Adrenal gland (tissue), 12 donors: Measurements from ENCODE around the gene OR1D5. TPM values are rescaled to one million over a fixed set of nuclear protein-coding genes. Genes with fewer than 3 reads are reported as not detected.

Experiments
- DNase-seq, 7 donors: peaks; one replicate each; pipeline ENCODE4 v3.0.0-alpha.2; 2019 to 2020
- H3K27ac ChIP-seq, 5 donors: fragments of 200-600 bp; sonication (generic) in 4 of 5; 1 replicate in 3 of 5; 2 replicates in 2 of 5; pipeline versions ENCODE4 v1.5.1 to v1.8.0; 2016 to 2020; ENCODE audit warnings: mild to moderate bottlenecking in 1 of 5
- H3K27me3 ChIP-seq: fragments of 200-600 bp; 2 replicates; pipeline ENCODE4 v1.8.0; 2021
- H3K36me3 ChIP-seq, 2 donors: fragments of 200-600 bp; replicated peaks in 1 of 2; 1 replicate in 1 of 2; 2 replicates in 1 of 2; pipeline versions ENCODE4 v1.5.1 to v1.8.0; 2018 to 2022
- H3K4me1 ChIP-seq, 2 donors: fragments of 200-600 bp; replicated peaks in 1 of 2; 1 replicate in 1 of 2; 2 replicates in 1 of 2; pipeline versions ENCODE4 v1.5.1 to v1.8.0; 2018 to 2021
- H3K4me3 ChIP-seq, 4 donors: fragments of 200-600 bp; sonication (generic) in 3 of 4; one replicate each; pipeline ENCODE4 v1.5.1; 2016 to 2018
- H3K9me3 ChIP-seq, 3 donors: fragments of 200-600 bp; sonication (generic) in 1 of 3; replicated peaks in 1 of 3; 1 replicate in 2 of 3; 2 replicates in 1 of 3; pipeline versions ENCODE4 v1.5.1 to v1.8.0; 2016 to 2021
- POLR2A ChIP-seq, 2 donors: fragments of 450-650 bp; IDR thresholded peaks; one replicate each; pipeline ENCODE4 v1.6.1; 2017; ENCODE audit warnings: antibody characterized with exemption in 2 of 2, mild to moderate bottlenecking in 2 of 2, moderate library complexity in 1 of 2
- WGBS, 4 donors: extraction: QIAGEN DNeasy Blood & Tissue Kit in 2 of 4; methylation state at CpG; one replicate each; pipeline versions ENCODE4 v1.1.5 to v1.1.7; 2013 to 2017; 5-methylcytosine and 5-hydroxymethylcytosine counted together
- intact Hi-C, 2 donors: fragments of 100-400 bp; cut with DNase I; formaldehyde crosslinking; loops; one replicate each; pipeline versions ENCODE4 v1.14.1 to v1.15.0; 2022 to 2023
- polyA plus RNA-seq, 3 donors: library from polyadenylated mRNA; stranded (reverse); fragments of 200-250 nt in 2 of 3; fragments of 350-450 nt in 1 of 3; fragmentation: Illumina TruSeq in 1 of 3; extraction: RNeasy Lipid Tissue Mini Kit (QIAGEN cat#74804) in 1 of 3; gene quantifications; one replicate each; pipeline ENCODE4 v1.2.3, GENCODE V29; 2013 to 2014
- total RNA-seq, 9 donors: library from RNA; depleted of rRNA in 4 of 9; stranded (reverse); fragments of >200 nt in 4 of 9; fragments of 120-200 nt in 1 of 9; fragmentation: NEBNext Ultra II Directional in 1 of 9; extraction: Animal tissue kit (Norgen Biotek cat#: 25700) in 1 of 9; gene quantifications; one replicate each; pipeline versions ENCODE4 v1.1.0 to v1.2.4, GENCODE V29; 2013 to 2023
- TF ChIP-seq, protein P1 (sequence below), 6 experiments: fragments of 450-650 bp in 4 of 6; fragments of 200-600 bp in 2 of 6; sonication (generic) in 1 of 6; IDR thresholded peaks; 1 replicate in 5 of 6; 2 replicates in 1 of 6; pipeline versions ENCODE4 v1.5.1 to v1.8.0; 2016 to 2021; ENCODE audit warnings: antibody characterized with exemption in 6 of 6, mild to moderate bottlenecking in 2 of 6, moderate library complexity in 1 of 6
- donor health status: healthy with polysubstance abuse.
- donor health status: Bipolar disorder and iron deficiency.
- donor health status: DM: yes; HTN: yes; CAD: no.
- donor health status: DM: no; HTN: no; CAD: no.
- donor health status: DM: no; HTN: no; CAD: no.
- donor health status: DM: yes; HTN: yes; CAD: no.

Gene OR1D5
- total and polyA plus RNA-seq, 12 donors, result not detected

- WGBS, 4 donors, result 90 to 94% (median 92%) methylated on average over 8 of the region's 8 CpGs
- Histone ChIP-seq H3K4me1 (no peaks in the 10 kb centered on the region), H3K9me3 (no peaks in the 10 kb centered on the region), H3K4me3 (peak overlapping the region in 1 of 4 donors; percentile 65), H3K27ac (no peak overlapping the region), H3K36me3 (no peaks in the 10 kb centered on the region), H3K27me3 (no peaks in the 10 kb centered on the region)
- intact Hi-C loops, result no loop called here
- TF ChIP-seq POLR2A (IDR thresholded peaks at IDR 0.05), result no peak
- TF ChIP-seq, protein P1, sequence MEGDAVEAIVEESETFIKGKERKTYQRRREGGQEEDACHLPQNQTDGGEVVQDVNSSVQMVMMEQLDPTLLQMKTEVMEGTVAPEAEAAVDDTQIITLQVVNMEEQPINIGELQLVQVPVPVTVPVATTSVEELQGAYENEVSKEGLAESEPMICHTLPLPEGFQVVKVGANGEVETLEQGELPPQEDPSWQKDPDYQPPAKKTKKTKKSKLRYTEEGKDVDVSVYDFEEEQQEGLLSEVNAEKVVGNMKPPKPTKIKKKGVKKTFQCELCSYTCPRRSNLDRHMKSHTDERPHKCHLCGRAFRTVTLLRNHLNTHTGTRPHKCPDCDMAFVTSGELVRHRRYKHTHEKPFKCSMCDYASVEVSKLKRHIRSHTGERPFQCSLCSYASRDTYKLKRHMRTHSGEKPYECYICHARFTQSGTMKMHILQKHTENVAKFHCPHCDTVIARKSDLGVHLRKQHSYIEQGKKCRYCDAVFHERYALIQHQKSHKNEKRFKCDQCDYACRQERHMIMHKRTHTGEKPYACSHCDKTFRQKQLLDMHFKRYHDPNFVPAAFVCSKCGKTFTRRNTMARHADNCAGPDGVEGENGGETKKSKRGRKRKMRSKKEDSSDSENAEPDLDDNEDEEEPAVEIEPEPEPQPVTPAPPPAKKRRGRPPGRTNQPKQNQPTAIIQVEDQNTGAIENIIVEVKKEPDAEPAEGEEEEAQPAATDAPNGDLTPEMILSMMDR (IDR thresholded peaks at IDR 0.05), result no peak
- peak in 1 of 7 donors; percentile 48 for DNase-seq
Measured at GRCh38 chr17:3049705-3050295, 13.6 kb downstream of the OR1D5 start.

GRCh38 chr17:3048727-3049471, 14.5 kb downstream of the OR1D5 start:
- Histone ChIP-seq H3K27me3 (no peaks in the 10 kb centered on the region), H3K4me3 (peak overlapping the region; percentile 50 to 70 (median 62)), H3K36me3 (no peaks in the 10 kb centered on the region), H3K9me3 (no peaks in the 10 kb centered on the region), H3K4me1 (no peaks in the 10 kb centered on the region), H3K27ac (peak overlapping the region in 2 of 5 donors; percentile 38 to 61)
- intact Hi-C loops, result no loop called here
- TF ChIP-seq POLR2A (IDR thresholded peaks at IDR 0.05), result peak in 1 of 2 donors; percentile 31
- TF ChIP-seq, protein P1 (IDR thresholded peaks at IDR 0.05), result peak; percentile 45 to 81 (median 66)
- DNase-seq, result peak; percentile 94 to 98 (median 95)
- 1% methylated on average over 17 to 50 of the region's 50 CpGs for WGBS, 4 donors

- TF ChIP-seq, protein P1 (IDR thresholded peaks at IDR 0.05), result no peak
- TF ChIP-seq POLR2A (IDR thresholded peaks at IDR 0.05), result no peak
- 78 to 91% (median 86%) methylated on average over 3 of the region's 3 CpGs for WGBS, 4 donors
- Histone ChIP-seq H3K4me3 (no peak overlapping the region), H3K9me3 (no peaks in the 10 kb centered on the region), H3K4me1 (no peaks in the 10 kb centered on the region), H3K27me3 (no peaks in the 10 kb centered on the region), H3K27ac (no peak overlapping the region), H3K36me3 (no peaks in the 10 kb centered on the region)
- no peak for DNase-seq
- intact Hi-C loops, result no loop called here
Measured at GRCh38 chr17:3046753-3047152, 16.7 kb downstream of the OR1D5 start.

DNA sequence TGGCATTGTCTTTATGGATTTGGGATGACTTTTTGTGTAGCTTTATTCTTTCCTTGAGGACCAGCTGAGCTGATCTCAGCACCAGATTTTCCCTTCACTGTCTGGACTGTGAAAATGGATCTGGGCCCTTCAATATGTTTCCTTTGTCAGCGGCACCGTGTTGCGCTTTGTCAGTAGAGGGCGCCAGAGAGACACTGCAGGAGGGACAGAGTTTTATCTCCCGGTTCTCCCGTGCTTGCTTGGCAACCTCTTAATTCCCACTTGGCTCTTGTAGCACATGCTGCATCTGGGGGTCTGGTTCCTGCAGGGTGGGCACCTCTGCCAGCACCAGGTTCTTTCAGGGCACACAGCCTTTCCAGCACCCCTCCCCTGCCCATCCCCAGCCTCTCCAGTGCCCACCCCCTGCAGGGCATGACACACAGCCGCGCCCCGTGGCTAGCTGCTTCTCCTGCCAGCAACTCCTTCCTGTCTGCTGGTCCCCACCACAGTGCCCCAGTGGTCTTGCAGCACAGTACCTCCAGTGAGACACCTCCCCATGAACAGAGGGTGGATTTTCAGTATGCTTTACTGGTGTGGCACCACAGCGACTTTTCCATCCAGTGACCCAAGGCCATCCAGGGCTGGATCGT, 19.6 kb downstream of the OR1D5 start:
- no peak for TF ChIP-seq POLR2A (IDR thresholded peaks at IDR 0.05)
- TF ChIP-seq, protein P1 (IDR thresholded peaks at IDR 0.05), result no peak
- 57 to 66% (median 62%) methylated on average over 9 to 11 of the region's 11 CpGs for WGBS, 4 donors
- Histone ChIP-seq H3K9me3 (no peaks in the 10 kb centered on the region), H3K36me3 (no peaks in the 10 kb centered on the region), H3K4me1 (no peaks in the 10 kb centered on the region), H3K4me3 (no peak overlapping the region), H3K27me3 (no peaks in the 10 kb centered on the region), H3K27ac (no peak overlapping the region)
- intact Hi-C loops, result no loop called here
- peak in 1 of 7 donors; percentile 37 for DNase-seq
